ENCODE data around the gene TMEM242. TPM values are rescaled to one million over a fixed set of nuclear protein-coding genes. Genes with fewer than 3 reads are reported as not detected.

TMEM242 gene
- total and polyA plus RNA-seq, 2 donors (not counting 1 experiment from before 2014, with no cell fraction given) = 6.3 to 24.1 TPM

DNA sequence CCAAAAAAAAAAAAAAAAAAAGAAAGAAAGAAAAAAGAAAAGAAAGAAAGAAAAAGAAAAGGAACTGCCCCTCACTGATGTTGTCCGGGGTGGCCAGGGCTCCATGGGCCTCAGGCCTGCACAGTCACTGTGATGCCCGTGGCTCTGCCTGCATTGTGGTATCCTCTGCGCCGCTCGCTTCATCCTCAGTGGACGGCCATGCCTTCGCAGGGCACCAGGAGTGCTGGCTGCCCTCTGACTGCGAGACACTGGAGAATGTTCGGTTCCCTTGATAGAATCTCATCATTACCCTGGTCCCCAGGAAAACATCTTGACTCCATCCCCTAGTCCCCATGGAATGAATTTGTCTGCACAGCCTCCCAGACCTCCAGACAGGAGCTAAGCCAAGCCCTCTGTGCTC is 61.7 kb downstream of the TMEM242 start:
- no peaks in the 10 kb centered on the region for H3K79me2 ChIP-seq (ENCODE audit: control insufficient read depth, insufficient read depth, low read length)
- 97% methylated on average over 9 of the region's 9 CpGs for WGBS (ENCODE audit: insufficient coverage)
- H4K20me1 ChIP-seq (ENCODE audit: control insufficient read depth, insufficient read depth, low read length, poor library complexity, severe bottlenecking) = no peaks in the 10 kb centered on the region
- POLR2A ChIA-PET = no interaction called here
- H3K9me3 ChIP-seq (ENCODE audit: control extremely low read depth in 1 of 3, control insufficient read depth in 2 of 3, insufficient read depth in 1 of 3, low read length in 2 of 3) = no peaks in the 10 kb centered on the region
- DNase-seq (no peak), ATAC-seq (ENCODE audit: low read depth) (no peak)
- no peaks in the 10 kb centered on the region for H3K9me3 Mint-ChIP-seq (ENCODE audit: insufficient read depth)
- peaks cover 4% of the 10 kb centered on the region for H3K27me3 Mint-ChIP-seq
- H2AFZ ChIP-seq (ENCODE audit: insufficient read depth, low read depth, low read length, poor library complexity, severe bottlenecking) = no peak overlapping the region
- no peaks in the 10 kb centered on the region for H3K4me1 Mint-ChIP-seq
- no peak overlapping the region for H3K9ac ChIP-seq (ENCODE audit: low read length)
- no peak overlapping the region for H3K4me3 ChIP-seq (ENCODE audit: control extremely low read depth in 1 of 5, extremely low read depth in 1 of 5, insufficient read depth in 1 of 5, low read depth in 2 of 5, low read length in 4 of 5)
- no peak for TF ChIP-seq EZH2 (IDR thresholded peaks at IDR 0.05; ENCODE audit: borderline replicate concordance, insufficient read depth, low read depth, low read length, poor library complexity, severe bottlenecking)
- TF ChIP-seq, protein P1, sequence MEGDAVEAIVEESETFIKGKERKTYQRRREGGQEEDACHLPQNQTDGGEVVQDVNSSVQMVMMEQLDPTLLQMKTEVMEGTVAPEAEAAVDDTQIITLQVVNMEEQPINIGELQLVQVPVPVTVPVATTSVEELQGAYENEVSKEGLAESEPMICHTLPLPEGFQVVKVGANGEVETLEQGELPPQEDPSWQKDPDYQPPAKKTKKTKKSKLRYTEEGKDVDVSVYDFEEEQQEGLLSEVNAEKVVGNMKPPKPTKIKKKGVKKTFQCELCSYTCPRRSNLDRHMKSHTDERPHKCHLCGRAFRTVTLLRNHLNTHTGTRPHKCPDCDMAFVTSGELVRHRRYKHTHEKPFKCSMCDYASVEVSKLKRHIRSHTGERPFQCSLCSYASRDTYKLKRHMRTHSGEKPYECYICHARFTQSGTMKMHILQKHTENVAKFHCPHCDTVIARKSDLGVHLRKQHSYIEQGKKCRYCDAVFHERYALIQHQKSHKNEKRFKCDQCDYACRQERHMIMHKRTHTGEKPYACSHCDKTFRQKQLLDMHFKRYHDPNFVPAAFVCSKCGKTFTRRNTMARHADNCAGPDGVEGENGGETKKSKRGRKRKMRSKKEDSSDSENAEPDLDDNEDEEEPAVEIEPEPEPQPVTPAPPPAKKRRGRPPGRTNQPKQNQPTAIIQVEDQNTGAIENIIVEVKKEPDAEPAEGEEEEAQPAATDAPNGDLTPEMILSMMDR (IDR thresholded peaks at IDR 0.05) = no peak
- intact Hi-C loops (cut with micrococcal nuclease) = no loop called here
- H3K27ac ChIP-seq (ENCODE audit: low read length in 2 of 2) = no peak overlapping the region
- H3K4me3 Mint-ChIP-seq = no peak overlapping the region
- no peaks in the 10 kb centered on the region for H3K4me1 ChIP-seq (ENCODE audit: control insufficient read depth in 2 of 2, insufficient read depth in 2 of 2, low read length in 2 of 2)
- CTCF ChIA-PET = no interaction called here
- no peak overlapping the region for H3K4me2 ChIP-seq (replicated peaks; ENCODE audit: low read depth, low read length, poor library complexity, severe bottlenecking)
- H3K36me3 ChIP-seq (replicated peaks in 1 of 2; ENCODE audit: control extremely low read depth in 1 of 2, control insufficient read depth in 1 of 2, extremely low read depth in 1 of 2, insufficient read depth in 2 of 2, low read length in 1 of 2) = no peaks in the 10 kb centered on the region
- H3K27ac Mint-ChIP-seq = no peak overlapping the region
- no peaks in the 10 kb centered on the region for H3K27me3 ChIP-seq (replicated peaks in 1 of 4; ENCODE audit: control extremely low read depth in 1 of 4, control insufficient read depth in 3 of 4, insufficient read depth in 4 of 4, low read length in 3 of 4)

DNA sequence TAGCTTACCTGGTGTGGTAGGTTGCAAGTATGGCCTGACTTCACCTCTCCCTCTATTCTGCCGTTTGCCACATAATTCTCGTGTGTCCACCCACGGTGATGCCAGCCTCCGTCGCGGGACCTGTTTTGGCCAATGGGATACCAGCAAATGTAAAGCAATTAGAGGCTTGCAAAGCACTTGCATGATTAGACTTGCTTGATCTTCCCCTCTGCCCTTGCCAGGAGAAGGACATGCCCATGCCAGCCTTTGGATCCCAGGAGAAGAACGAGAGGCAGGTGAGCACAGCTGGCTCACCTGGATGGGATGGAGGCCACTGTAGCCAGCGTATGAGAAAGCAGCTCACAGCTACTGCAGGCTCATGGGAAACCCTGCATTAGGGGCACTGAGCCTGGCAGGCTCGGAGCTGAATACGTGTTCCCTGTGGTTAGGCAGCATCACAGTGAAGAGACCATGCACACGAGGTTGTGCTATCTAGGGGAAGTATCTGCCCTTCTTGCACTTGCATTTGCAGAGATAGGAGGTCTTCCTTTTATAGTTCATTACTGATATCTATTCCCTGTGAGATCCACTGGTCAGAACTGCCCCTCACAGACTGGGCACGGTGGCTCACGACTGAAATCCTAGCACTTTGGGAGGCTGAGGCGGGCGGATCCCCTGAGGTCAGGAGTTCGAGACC is 62.4 kb downstream of the TMEM242 start:
- H3K27me3 ChIP-seq (replicated peaks in 1 of 4; ENCODE audit: control extremely low read depth in 1 of 4, control insufficient read depth in 3 of 4, insufficient read depth in 4 of 4, low read length in 3 of 4) = no peaks in the 10 kb centered on the region
- ChIA-PET POLR2A (no interaction called here), CTCF (no interaction called here)
- H2AFZ ChIP-seq (ENCODE audit: insufficient read depth, low read depth, low read length, poor library complexity, severe bottlenecking) = no peak overlapping the region
- no peaks in the 10 kb centered on the region for H3K36me3 ChIP-seq (replicated peaks in 1 of 2; ENCODE audit: control extremely low read depth in 1 of 2, control insufficient read depth in 1 of 2, extremely low read depth in 1 of 2, insufficient read depth in 2 of 2, low read length in 1 of 2)
- Mint-ChIP-seq H3K9me3 (ENCODE audit: insufficient read depth) (no peaks in the 10 kb centered on the region), H3K27ac (no peak overlapping the region), H3K4me3 (no peak overlapping the region), H3K27me3 (peaks cover 4% of the 10 kb centered on the region), H3K4me1 (no peaks in the 10 kb centered on the region)
- no peak for DNase-seq
- H3K27ac ChIP-seq (ENCODE audit: low read length in 2 of 2) = no peak overlapping the region
- no peak overlapping the region for H3K4me3 ChIP-seq (ENCODE audit: control extremely low read depth in 1 of 5, extremely low read depth in 1 of 5, insufficient read depth in 1 of 5, low read depth in 2 of 5, low read length in 4 of 5)
- H4K20me1 ChIP-seq (ENCODE audit: control insufficient read depth, insufficient read depth, low read length, poor library complexity, severe bottlenecking) = no peaks in the 10 kb centered on the region
- H3K79me2 ChIP-seq (ENCODE audit: control insufficient read depth, insufficient read depth, low read length) = no peaks in the 10 kb centered on the region
- intact Hi-C loops (cut with micrococcal nuclease) = no loop called here
- H3K4me1 ChIP-seq (ENCODE audit: control insufficient read depth in 2 of 2, insufficient read depth in 2 of 2, low read length in 2 of 2) = no peaks in the 10 kb centered on the region
- H3K4me2 ChIP-seq (replicated peaks; ENCODE audit: low read depth, low read length, poor library complexity, severe bottlenecking) = no peak overlapping the region
- WGBS (ENCODE audit: insufficient coverage) = 89% methylated on average over 14 of the region's 16 CpGs
- no peaks in the 10 kb centered on the region for H3K9me3 ChIP-seq (ENCODE audit: control extremely low read depth in 1 of 3, control insufficient read depth in 2 of 3, insufficient read depth in 1 of 3, low read length in 2 of 3)
- ATAC-seq (ENCODE audit: low read depth) = no peak
- H3K9ac ChIP-seq (ENCODE audit: low read length) = no peak overlapping the region
- TF ChIP-seq EZH2 (IDR thresholded peaks at IDR 0.05; ENCODE audit: borderline replicate concordance, insufficient read depth, low read depth, low read length, poor library complexity, severe bottlenecking) = no peak
- TF ChIP-seq, protein P1 (IDR thresholded peaks at IDR 0.05) = no peak
